ENCODE data around the gene VPS26A.

The VPS26A gene

DNA sequence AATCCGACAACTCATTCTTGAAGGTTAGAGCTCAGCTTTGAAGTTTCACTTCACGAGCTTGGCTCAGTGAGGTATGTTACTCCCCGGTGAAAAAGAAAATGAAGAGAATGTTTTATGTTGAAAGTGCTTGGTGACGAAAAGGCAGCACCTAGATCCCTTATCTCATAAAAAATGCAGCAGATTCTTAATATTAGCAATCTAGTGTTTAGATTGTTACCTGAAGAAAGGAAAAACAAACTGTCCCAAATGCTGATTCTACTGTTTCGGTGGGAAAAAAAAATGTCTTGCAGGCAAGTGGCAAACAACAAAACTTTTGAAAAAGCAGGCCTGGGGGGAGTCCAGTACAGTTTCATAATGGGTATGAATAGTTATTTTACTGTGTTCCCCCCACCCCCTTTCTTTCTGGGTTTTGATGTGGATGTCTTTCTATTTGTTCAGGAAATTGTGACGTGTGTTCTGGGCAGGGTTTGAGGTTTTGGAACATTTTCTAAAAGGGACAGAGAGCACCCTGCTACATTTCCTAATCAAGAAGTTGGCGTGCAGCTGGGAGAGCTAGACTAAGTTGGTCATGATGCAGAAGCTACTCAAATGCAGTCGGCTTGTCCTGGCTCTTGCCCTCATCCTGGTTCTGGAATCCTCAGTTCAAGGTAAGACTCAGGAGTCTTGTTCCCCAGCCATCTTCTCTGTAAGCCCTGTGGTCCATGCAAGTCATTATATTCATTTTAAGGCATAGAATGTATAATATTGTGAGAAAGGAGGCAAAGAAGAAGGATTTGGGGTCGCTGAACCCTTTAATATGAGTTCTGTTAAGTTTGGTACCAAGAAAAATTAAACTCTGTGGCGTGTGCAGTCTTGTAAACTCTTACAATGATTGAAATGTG lies 36.1 kb upstream of the VPS26A start, which contains the start of gene SRGN:
Gene SRGN, plus strand, starts transcription at position 514 of the 881 bp plus-strand sequence. Its CDS starts 55 bp downstream, at position 569.
- TF ChIP-seq, protein P1, sequence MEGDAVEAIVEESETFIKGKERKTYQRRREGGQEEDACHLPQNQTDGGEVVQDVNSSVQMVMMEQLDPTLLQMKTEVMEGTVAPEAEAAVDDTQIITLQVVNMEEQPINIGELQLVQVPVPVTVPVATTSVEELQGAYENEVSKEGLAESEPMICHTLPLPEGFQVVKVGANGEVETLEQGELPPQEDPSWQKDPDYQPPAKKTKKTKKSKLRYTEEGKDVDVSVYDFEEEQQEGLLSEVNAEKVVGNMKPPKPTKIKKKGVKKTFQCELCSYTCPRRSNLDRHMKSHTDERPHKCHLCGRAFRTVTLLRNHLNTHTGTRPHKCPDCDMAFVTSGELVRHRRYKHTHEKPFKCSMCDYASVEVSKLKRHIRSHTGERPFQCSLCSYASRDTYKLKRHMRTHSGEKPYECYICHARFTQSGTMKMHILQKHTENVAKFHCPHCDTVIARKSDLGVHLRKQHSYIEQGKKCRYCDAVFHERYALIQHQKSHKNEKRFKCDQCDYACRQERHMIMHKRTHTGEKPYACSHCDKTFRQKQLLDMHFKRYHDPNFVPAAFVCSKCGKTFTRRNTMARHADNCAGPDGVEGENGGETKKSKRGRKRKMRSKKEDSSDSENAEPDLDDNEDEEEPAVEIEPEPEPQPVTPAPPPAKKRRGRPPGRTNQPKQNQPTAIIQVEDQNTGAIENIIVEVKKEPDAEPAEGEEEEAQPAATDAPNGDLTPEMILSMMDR (IDR thresholded peaks at IDR 0.05; ENCODE audit: low read depth, low read length) = no peak
- peak; percentile 98 for DNase-seq (ENCODE audit: low read depth in 2 of 2)
- peak within 1 kb of the TSS; percentile 55 to 62 for H3K4me3 ChIP-seq (replicated peaks in 1 of 2; ENCODE audit: low read depth in 2 of 2, low read length in 2 of 2)

DNA sequence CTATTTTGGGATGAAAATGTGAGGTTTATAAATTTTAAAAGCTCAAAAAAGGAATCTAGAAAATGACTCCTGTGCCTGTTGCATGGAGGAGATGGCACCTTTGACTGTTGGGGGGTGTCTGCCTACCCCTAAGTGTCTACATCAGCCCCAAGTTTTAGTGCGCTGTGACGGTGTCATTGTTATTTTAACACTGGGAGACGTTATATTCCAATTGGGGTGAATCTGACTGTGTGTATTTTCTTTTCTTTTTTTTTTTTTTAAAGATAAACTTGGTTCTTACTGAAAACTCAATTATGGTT lies 35.6 kb upstream of the VPS26A start:
- peak overlapping the region; percentile 55 to 62 for H3K4me3 ChIP-seq (replicated peaks in 1 of 2; ENCODE audit: low read depth in 2 of 2, low read length in 2 of 2)
- TF ChIP-seq, protein P1 (IDR thresholded peaks at IDR 0.05; ENCODE audit: low read depth, low read length) = no peak
- peak; percentile 44 to 51 for DNase-seq (ENCODE audit: low read depth in 2 of 2)

- peak; percentile 85 to 89 for DNase-seq (ENCODE audit: low read depth in 2 of 2)
- TF ChIP-seq, protein P1 (IDR thresholded peaks at IDR 0.05; ENCODE audit: low read depth, low read length) = no peak
- peak overlapping the region; percentile 55 to 62 for H3K4me3 ChIP-seq (replicated peaks in 1 of 2; ENCODE audit: low read depth in 2 of 2, low read length in 2 of 2)
Measured at GRCh38 chr10:69088801-69089501, 35.0 kb upstream of the VPS26A start.

- peak overlapping the region; percentile 55 to 62 for H3K4me3 ChIP-seq (replicated peaks in 1 of 2; ENCODE audit: low read depth in 2 of 2, low read length in 2 of 2)
- DNase-seq (ENCODE audit: low read depth in 2 of 2) = peak; percentile 49 to 76
- TF ChIP-seq, protein P1 (IDR thresholded peaks at IDR 0.05; ENCODE audit: low read depth, low read length) = no peak
Measured at GRCh38 chr10:69089638-69090599, 34.1 kb upstream of the VPS26A start.

- TF ChIP-seq, protein P1 (IDR thresholded peaks at IDR 0.05; ENCODE audit: low read depth, low read length) = no peak
- H3K4me3 ChIP-seq (replicated peaks in 1 of 2; ENCODE audit: low read depth in 2 of 2, low read length in 2 of 2) = peak overlapping the region in 1 of 2 donors; percentile 62
- DNase-seq (ENCODE audit: low read depth in 2 of 2) = peak in 1 of 2 donors; percentile 68
Measured at GRCh38 chr10:69090685-69091084, 33.3 kb upstream of the VPS26A start.

GRCh38 chr10:69091143-69091651 lies 32.8 kb upstream of the VPS26A start:
- no peak for DNase-seq (ENCODE audit: low read depth in 2 of 2)
- TF ChIP-seq, protein P1 (IDR thresholded peaks at IDR 0.05; ENCODE audit: low read depth, low read length) = no peak
- H3K4me3 ChIP-seq (replicated peaks in 1 of 2; ENCODE audit: low read depth in 2 of 2, low read length in 2 of 2) = peak overlapping the region in 1 of 2 donors; percentile 28

Data from cardiac fibroblast (primary cell).